GM13977 (cell line): ENCODE measurements around the gene BABAM2.
"Not testable (repeated sequence)": the region's sequence is repeated elsewhere in the genome, so short reads cannot be mapped to it uniquely, and the experiment has no call there.

Source experiments
- DNase-seq: peaks from one replicate; pipeline ENCODE4 v3.0.0; 2012; ENCODE audit warnings: low spot score
- CTCF ChIP-seq: IDR thresholded peaks from 2 replicates; pipeline ENCODE4 v1.5.1; 2012; ENCODE audit warnings: mild to moderate bottlenecking, control low read depth; ENCODE audit not compliant: insufficient read depth; ENCODE audit errors: extremely low read depth, missing control alignments
- in situ Hi-C: fragments of 300-500 bp; cut with MboI; formaldehyde crosslinking; loops from one replicate; pipeline ENCODE4 v1.12.0; 2022; ENCODE audit warnings: low sequenced_read_pairs, low pct_unique_long_range_greater_than_20kb, mixed read lengths, inconsistent platforms; ENCODE audit not compliant: unreplicated experiment

The BABAM2 gene

DNA sequence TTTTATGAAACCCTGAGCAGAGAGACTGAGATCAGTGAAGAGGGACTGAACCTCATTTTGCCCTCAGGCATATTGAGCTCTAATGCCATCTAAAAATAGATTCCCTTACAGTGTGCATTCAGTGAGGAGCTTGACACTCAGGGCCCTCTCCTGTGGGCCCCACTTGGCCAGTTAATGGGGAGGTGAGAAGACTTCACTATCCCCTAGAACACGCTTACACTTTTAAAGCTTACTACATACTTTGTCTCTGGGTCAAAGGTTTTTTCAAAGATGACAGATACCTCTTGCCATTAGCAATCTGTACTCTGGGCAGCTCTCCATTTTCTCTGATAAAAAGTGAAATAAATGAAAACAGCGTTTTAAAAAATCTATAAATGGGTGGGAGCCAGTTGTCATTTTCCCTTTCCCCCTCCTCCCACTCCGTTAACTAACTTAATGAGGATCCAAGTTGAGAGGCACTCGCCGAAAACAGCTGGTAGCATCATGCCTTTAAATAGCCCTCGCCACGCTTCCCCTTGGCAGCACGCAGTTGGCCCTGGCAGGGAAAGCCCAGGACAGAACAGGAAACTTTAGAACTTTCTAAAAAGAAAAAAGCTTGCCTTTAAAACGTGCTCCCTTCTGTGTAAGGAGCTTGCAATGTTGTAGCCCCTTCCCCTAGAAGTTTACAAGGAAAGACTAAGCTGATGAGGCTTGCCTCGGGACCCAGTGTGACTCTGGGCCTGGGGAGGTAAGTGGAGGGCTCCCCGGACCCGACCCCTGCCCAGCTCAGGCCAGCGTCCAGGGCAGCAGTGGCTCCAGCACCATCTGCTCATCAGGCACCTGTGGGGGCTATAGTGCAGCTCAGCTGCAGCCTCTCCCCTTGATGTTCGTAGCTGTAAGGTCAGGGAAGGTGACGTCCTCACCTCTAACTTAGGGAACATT is 443.3 kb downstream of the BABAM2 start:
- in situ Hi-C loops, result no loop called here
- no peak for TF ChIP-seq CTCF
- DNase-seq, result no peak

DNA sequence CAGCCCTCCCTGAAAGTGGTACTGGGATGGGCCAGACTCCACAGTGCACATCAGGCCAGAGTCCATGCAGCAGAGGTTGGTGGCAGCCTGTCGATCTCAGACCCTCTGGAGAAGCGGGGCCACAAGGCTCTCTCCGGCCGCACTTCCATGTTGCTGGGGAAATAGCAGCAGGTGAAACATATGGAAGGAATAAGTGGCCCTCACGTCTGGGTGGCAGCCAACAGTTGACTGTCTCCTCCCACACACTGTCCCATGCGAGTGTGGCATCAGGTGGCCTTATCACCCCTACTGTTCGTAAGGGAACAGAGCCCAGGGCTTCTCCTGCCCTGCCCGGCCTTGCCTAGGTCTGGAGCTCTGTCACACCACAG is 444.0 kb downstream of the BABAM2 start:
- DNase-seq, result no peak
- no peak for TF ChIP-seq CTCF
- in situ Hi-C loops, result no loop called here

- DNase-seq, in situ Hi-C loops: not testable (repeated sequence)
Measured at GRCh38 chr2:28335265-28335664, 444.7 kb downstream of the BABAM2 start.

GRCh38 chr2:28335666-28336065 is 445.1 kb downstream of the BABAM2 start:
- no peak for TF ChIP-seq CTCF

GRCh38 chr2:28336264-28336980 is 445.9 kb downstream of the BABAM2 start:
- TF ChIP-seq CTCF, result no peak
- DNase-seq, result no peak

More at GRCh38 chr2:28335666-28336065, 445.1 kb downstream of the BABAM2 start:
- in situ Hi-C loops, result no loop called here
- DNase-seq, result no peak

DNA sequence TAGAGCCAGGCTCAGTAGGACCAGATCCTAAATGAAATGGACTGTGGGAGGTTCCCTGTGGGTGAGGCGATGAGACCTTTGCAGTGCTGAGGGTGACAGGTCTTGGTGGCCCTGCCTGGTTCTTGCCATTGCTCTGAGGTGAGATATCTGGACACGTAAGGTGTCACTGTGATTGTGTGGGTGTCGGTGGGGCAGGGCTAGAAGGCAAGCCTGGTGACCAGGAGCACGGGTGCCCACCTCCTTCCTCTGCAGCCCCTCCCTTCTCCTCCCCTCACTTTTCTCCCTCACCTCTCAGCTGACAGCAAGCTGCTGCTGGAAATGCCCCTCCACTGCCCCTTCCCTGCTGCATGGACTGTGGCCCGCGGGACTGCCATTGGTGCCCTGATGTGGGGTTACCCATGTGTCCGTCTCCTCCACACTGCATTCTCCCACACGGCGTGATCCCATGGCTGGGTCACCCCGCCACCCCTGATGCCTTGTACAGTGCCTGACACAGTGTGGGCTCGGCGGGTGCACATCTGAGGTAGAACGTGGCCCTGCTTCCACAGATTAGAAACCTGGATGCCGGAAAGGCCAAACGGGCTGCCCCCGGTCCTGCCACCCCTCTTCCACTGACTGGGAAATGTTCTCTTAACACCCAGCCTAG is 446.6 kb downstream of the BABAM2 start:
- in situ Hi-C loops, result no loop called here
- TF ChIP-seq CTCF, result no peak
- DNase-seq, result no peak

More at GRCh38 chr2:28336264-28336980, 445.9 kb downstream of the BABAM2 start:
- in situ Hi-C loops, result no loop called here
